ENCODE data around the gene FLT4.

- no peak for TF ChIP-seq CTCF (IDR thresholded peaks at IDR 0.05)
- no peak for TF ChIP-seq POLR2A (IDR thresholded peaks at IDR 0.05)
- TF ChIP-seq POLR2AphosphoS5 (IDR thresholded peaks at IDR 0.05), result no peak
These were observed 3.4 kb upstream of the FLT4 start for GRCh38 chr5:180652771-180653170.
